IPS DF 4.7 (cell line): Measurements from ENCODE around the gene CCDC47.

Source experiments
- DNase-seq: peaks from one replicate; pipeline ENCODE4 v3.0.0-alpha.2; 2013; ENCODE audit warnings: low spot score; ENCODE audit errors: extremely low read depth

The CCDC47 gene

DNA sequence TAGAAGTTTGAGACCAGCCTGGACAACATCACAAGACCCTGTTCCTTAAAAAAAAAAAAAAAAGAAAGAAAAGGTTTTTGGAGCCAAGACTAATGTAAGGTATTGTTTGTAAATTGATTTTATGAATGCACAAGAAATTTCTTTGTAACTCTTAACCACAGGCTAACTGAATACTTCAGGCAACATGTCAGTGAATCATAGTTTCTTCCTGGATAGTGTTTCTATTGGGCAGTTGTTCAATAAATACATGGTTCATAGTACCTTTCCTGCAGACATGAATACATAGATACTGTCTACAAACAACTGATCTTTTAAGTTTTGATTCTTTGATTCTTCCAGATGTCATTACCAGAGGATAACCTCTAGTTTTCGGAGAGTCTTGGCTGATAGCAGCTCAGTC lies 12.2 kb upstream of the CCDC47 start:
- DNase-seq, result no peak

- no peak for DNase-seq
Observed at GRCh38 chr17:63783522-63783921, 10.1 kb upstream of the CCDC47 start.

DNA sequence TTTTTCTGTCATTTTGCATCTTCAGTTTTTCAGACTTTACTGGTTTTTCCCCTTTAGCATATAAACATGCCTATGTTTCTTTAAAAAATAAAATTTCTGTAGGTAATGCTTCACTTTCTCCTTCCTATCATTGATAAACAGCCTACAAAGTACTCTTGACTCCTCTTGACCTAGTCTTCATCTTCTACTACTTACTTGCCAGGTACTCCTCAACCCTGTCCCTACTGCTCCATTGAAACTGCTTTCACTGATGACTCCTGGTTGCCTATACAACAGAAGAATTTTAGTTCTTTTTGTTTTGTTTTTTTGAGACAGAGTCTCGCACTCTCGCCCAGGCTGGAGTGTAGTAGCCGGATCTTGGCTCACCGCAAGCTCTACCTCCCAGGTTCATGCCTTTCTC lies 7.5 kb upstream of the CCDC47 start:
- no peak for DNase-seq

GRCh38 chr17:63780507-63780906 lies 7.1 kb upstream of the CCDC47 start:
- DNase-seq, result no peak

DNA sequence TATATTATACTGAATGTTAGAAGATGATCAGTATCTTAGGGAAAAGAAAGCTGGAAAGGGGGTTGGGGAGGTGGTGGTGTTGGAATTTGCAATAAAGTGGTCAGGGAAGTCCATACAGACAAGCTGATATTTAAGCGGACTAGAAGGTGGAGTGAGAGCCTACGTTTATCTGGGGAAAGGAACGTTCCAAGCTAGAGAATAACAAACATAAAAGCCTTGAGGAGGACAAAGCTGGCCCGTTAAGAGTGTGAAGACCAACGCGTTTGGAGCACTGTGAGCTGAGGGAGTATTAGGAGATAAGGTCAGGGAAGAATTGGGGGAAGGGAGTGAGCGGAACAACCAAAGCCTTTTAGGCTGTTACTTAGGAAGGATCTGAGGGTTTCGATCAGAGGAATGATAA lies 2.0 kb upstream of the CCDC47 start:
- no peak for DNase-seq

- DNase-seq, result no peak
Observed at GRCh38 chr17:63774969-63775265, 1.5 kb upstream of the CCDC47 start.

- no peak for DNase-seq
Observed at GRCh38 chr17:63774141-63774968, 958 bp upstream of the CCDC47 start, which contains the start of gene DDX42. Gene DDX42 (plus strand): TSS chr17:63774170. CDS start chr17:63787050, 12,880 bp downstream.

DNA sequence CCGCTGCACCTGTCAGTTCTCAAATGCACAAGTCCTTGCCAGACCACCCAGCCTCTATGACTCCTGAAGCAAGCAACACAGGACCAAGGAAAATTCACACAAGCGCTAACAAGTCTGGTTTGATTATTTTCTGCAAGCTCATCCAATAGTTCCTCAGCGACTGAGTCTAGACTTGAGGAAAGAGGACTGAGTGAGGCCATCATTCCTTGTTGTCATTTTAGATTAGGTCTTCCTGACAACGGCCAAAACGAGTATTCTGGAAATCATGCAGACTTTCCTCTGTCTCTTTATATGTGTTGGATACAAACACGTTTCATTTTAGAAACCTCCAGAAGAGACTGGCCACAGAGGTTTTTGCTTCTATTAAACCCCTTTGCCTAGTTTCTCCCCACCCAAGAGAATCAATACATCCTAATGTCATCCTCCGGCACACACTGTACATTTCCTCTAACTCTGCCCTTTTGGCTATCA lies 561 bp downstream of the CCDC47 start:
- DNase-seq, result no peak

- DNase-seq, result no peak
Observed at GRCh38 chr17:63768433-63768832, 5.0 kb downstream of the CCDC47 start.

- DNase-seq, result no peak
Observed at GRCh38 chr17:63766754-63767153, 6.6 kb downstream of the CCDC47 start.

DNA sequence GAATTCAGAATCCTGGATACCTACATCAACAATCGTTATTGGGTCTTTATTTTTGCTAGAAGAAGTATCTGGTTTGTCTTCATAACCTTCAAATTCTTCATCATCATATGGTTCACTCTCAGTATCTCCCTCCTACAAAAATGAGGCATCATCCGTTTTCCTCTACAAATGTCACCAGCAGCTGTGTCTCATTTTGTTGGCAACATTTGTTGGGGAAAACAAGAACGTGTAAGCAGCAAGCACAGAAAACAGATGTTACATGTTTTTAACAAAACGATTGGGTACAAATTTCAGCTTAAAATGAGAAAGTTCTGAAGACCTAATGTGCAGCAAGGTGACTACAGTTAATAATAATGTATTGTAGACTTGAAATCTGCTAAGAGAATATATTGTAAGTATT lies 8.7 kb downstream of the CCDC47 start:
- no peak for DNase-seq

DNA sequence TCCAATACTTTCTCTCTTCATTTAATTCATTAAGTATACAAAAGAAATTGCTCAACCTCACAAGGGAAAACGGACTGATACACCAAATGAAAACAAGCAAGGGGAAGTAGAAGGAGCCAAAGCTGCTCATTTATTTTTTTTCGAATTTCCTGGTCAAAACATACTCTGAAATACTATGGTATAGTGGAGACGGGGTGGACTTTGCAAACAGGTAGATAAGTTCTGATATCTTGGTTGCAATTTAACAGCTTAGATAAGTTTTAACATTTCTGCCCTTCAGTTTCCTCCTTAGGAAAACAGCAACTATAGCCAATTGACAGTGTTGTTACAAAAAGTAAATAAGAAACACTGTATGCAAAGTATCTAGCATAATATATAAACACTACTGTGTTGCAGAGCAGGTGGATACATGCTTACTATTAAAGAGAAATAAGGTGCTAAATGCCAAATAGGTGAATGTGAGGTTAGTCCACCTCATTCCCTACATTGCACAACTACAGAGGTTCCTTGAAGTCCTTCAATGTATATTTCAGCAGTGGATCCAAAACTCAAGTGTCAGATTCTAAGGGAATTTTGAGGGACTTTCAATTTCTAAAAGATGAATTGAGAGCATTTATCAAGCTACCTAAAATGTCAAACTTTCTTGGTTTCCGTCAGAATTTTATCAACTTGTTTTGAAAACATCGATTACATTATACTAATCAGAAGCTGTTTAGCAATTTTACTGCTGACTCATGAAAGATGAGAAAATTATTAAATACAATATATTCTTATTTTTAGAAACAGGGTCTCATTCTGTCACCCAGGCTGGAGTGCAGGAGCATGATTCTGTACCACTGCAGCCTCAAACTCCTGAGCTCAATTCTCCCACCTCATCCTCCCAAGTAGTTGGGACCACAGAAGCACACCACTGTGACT lies 11.0 kb downstream of the CCDC47 start:
- no peak for DNase-seq

GRCh38 chr17:63760771-63761539 lies 12.4 kb downstream of the CCDC47 start:
- DNase-seq, result no peak

DNA sequence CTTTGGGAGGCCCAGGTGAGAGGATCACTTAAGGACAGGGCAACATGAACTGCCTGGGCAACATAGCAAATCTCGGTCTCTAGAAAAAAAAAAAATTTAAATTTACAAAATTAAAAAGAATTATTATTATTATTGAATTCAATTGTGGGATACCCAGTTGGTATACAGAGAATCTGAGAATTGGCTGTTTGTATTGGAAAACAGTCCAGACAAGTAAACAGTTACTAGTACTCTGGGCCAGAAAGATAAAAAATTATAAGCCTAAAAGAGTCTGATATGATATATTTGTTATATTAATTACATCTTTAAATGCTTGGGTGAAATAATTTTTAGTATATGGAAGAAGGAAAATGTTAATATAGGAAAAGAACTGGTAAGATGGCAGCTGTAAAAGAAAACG lies 15.0 kb downstream of the CCDC47 start:
- DNase-seq, result no peak

DNA sequence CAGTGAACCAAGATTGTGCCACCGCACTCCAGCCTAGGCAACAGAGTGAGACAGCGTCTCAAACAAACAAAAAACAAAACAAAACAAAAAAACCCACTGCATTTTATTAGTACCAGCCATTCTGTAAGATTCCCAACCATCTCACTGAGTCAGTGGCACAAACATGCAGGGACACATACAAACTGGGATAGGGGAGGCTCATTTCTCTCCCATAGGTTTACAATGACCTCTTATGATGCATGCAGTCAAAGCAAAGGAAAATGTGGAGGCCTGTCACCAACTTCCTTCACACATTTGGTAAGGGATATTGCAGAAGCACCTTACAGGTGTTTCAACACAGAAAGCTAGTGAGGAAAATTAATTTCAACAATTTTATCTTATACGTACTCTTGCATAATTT lies 19.4 kb downstream of the CCDC47 start:
- no peak for DNase-seq

DNA sequence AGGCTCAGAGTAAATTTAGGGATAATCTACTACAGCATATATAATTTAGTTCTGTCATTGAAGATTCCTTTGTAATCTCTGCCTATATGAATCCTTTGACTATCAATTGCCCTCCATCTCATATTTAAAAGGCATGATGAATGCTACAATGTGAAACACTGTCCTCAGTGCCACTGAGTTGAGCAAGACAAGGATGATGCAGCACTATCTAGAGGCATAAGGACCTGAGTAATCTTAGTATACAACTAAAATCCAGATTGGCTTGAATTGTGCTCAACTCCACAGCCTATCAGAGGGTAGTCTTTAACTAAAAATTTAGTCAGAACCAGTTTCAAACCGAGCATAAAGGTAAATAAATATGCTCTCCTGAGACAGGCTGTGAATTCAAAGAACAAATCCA lies 20.2 kb downstream of the CCDC47 start:
- no peak for DNase-seq

GRCh38 chr17:63752707-63753106 lies 20.7 kb downstream of the CCDC47 start:
- no peak for DNase-seq

- no peak for DNase-seq
Observed at GRCh38 chr17:63751806-63752205, 21.6 kb downstream of the CCDC47 start.

DNA sequence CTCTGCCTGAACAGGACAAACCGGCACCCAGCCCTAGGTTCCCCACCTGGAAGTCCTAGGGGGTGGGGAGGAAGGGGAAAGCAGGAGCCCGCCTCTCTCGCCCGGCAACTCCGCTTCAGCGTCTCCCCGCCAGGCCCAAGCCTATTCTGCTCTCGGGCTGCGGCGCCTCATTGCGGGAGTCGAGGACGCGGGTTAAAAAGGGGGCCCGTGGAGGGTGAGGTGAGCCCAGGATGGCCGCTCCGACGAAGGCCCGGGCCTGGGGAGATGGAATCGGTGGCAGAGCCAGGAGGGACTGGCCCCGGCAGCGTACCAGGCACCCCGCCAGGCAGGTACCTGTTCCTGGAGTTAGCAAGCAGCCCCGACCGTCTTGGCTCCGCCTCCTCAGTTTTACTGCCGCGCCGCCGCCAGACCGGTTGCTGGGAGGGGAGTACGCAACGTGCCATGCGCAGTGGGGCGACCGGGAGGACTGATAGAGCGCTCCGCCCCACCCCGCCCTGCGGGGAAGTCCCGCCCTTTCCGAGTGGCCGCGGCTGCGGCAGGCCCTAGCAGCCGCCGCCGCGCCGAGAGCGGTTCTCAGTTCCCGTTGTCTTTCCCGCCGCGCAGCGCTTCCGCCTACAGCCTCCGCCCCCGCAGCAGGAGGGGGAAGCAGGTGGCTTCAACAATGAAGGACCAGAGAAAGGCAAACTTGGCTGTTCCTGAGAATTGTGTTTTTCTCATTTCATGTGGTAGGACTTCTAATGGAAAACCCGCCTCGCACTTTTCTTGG lies 31.8 kb downstream of the CCDC47 start, which contains the start of gene STRADA:
Gene STRADA, minus strand, starts transcription at position 392 of the 766 bp plus-strand sequence. CDS start 13,430 bp downstream, outside the sequence.
- peak; percentile 83 for DNase-seq

DNA sequence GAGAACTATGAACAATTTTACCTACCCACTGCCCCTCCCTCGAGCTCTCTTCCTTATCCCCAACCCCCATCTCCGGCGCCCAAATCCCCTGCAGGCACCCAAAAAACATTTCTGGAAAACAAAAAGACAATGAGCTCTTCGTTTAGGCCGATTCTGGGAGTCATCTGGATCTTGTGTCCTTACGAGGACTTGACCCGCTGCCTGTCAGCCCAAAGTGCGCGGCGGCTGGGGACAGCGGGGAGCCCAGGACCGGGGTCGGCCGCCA lies 32.3 kb downstream of the CCDC47 start:
- no peak for DNase-seq
